ENCODE data around the gene RFX5. TPM values are rescaled to one million over a fixed set of nuclear protein-coding genes. Genes with fewer than 3 reads are reported as not detected.

Gene RFX5
- total RNA-seq (2011; cell fraction: chromatin; rRNA removed; ENCODE audit: low replicate concordance), result 32.5 and 45.8 TPM in 2 replicates
- total RNA-seq (2011; cell fraction: nucleolus; rRNA removed), result 29.5 and 32.4 TPM in 2 replicates
- total RNA-seq (2011; cell fraction: nucleoplasm; rRNA removed), result 32.8 and 34.1 TPM in 2 replicates
- total RNA-seq (2014; rRNA removed) (25.7 and 30.5 TPM in 2 replicates), total RNA-seq (2014; rRNA removed; fragmentation: Illumina TruSeq; extraction: Trizol) (32.2 and 34.6 TPM in 2 replicates), total RNA-seq (2015; rRNA removed; fragmentation: Illumina TruSeq; extraction: Trizol) (29.4 and 30.4 TPM in 2 replicates), total RNA-seq (2021) (32.7 and 36.1 TPM in 2 replicates), polyA plus RNA-seq (2011; rRNA removed) (38.5 and 40.3 TPM in 2 replicates), polyA plus RNA-seq (2014; fragmentation: Illumina TruSeq; extraction: Trizol) (36.2 and 48.2 TPM in 2 replicates), polyA plus RNA-seq (2014; fragmentation: Nextera tagmentation; extraction: Ambion mirVana) (1 to 10 TPM; 3.8 to 4.9 TPM), polyA plus RNA-seq (2014; rRNA removed) (27.9 and 32.3 TPM in 2 replicates), polyA minus RNA-seq (2011; rRNA and poly(A)+ RNA removed) (23.8 and 26.6 TPM in 2 replicates), Bru-seq, nascent RNA (percentile 81 among the genes with signal in this experiment), BruChase-seq, experiment 1, labeled RNA remaining after a 2-hour chase (percentile 63 among the genes with signal in this experiment), BruChase-seq, experiment 2, labeled RNA remaining after a 6-hour chase (percentile 62 among the genes with signal in this experiment)
- polyA plus RNA-seq (2011; cell fraction: cytosol; rRNA removed), result 16.5 and 17.9 TPM in 2 replicates
- 77.0 and 80.0 TPM in 2 replicates for polyA plus RNA-seq (2011; cell fraction: nucleus; rRNA removed)
- polyA plus RNA-seq (2012), result 20.9 and 31.9 TPM in 2 replicates
- polyA minus RNA-seq (2011; cell fraction: cytosol; rRNA and poly(A)+ RNA removed), result 13.5 and 15.0 TPM in 2 replicates
- 17.4 and 27.3 TPM in 2 replicates for polyA minus RNA-seq (2011; cell fraction: nucleus; rRNA and poly(A)+ RNA removed)
- long read RNA-seq, experiment 1, transcript RFX5-215 (11 exons, 2,355 nt), result major isoform, 15 of 99 reads
- long read RNA-seq, experiment 1, partial matches to known transcripts, result 56 of 99 reads
- long read RNA-seq, experiment 1, other reads (novel, unspliced or antisense), result 27 of 99 reads
- long read RNA-seq, experiment 2, partial matches to known transcripts, result 5 of 16 reads
- long read RNA-seq, experiment 2, other reads (novel, unspliced or antisense), result 6 of 16 reads
- long read RNA-seq, experiment 3, partial matches to known transcripts, result 1 of 7 reads
- long read RNA-seq, experiment 3, other reads (novel, unspliced or antisense), result 3 of 7 reads

DNA sequence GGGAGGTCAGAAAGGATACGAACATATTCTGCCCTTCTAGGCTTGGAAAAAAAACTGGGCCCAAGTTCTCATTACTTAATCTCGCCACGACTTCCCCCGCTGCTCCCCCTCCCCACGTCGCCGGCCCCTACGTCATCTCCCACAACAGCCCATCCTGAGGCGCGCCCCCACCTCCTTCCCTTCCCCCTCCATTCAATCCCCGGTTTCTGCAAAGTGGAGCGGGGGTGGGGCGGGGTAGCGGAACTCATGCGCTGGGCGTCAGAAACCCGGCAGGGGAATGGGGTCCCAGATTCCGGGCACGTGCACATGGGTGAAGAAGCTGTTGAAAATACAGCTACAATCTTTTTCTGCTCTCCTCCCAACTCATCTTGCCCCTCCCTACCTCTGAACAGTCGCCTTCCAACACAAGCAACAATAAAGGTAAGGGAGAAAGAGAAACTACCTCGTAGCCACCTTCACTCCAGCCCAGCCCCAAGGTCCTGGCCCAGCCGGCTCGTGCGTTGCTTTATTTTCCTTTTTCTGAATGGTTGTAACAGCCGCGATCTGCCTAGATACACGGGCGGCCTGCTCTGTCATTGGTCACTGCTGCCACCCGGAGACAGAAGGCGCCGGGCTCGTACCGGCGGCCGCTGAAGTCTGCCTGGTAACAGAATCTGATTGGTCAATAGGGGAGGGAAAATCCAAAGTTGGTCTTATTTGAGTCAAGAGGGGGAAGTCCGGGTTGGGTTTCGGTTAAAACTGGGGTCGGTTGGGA, at the start of gene RFX5:
Gene RFX5, minus strand, starts transcription at position 484 of the 754 bp plus-strand sequence. CDS start 932 bp downstream, outside the sequence.
- no TSS peak for BruUV-seq (replicated peaks)
- ATAC-seq, result peak; percentile 99
- POLR2A ChIA-PET, result interaction anchor here (1.1 kb wide), 2 partner anchors 20 to 34 kb away, joined by 3 read pairs; partner anchors contain the start of gene PI4KB
- no peak for TF ChIP-seq TCF7 (IDR thresholded peaks at IDR 0.05; ENCODE audit: borderline replicate concordance)
- TF ChIP-seq ZNF224 (CRISPR knock-in tag; IDR thresholded peaks at IDR 0.05), result no peak
- no peak for TF ChIP-seq TGIF2 (CRISPR knock-in tag; IDR thresholded peaks at IDR 0.05)
- TF ChIP-seq PTTG1 (tag; IDR thresholded peaks at IDR 0.05; ENCODE audit: low read depth), result no peak
- TF ChIP-seq MTF1 (CRISPR knock-in tag; IDR thresholded peaks at IDR 0.05; ENCODE audit: borderline replicate concordance), result no peak
- TF ChIP-seq NRF1 (conservative IDR thresholded peaks at IDR 0.05 in 1 of 2, IDR thresholded peaks at IDR 0.05 in 1 of 2), result peak; percentile 73
- TF ChIP-seq HMGN3 (IDR thresholded peaks at IDR 0.05; ENCODE audit: borderline replicate concordance, extremely low read depth, insufficient read length, low read depth, low read length), result no peak
- peak; percentile 71 for TF ChIP-seq ZFX (CRISPR knock-in tag; IDR thresholded peaks at IDR 0.05)
- TF ChIP-seq, protein P1, sequence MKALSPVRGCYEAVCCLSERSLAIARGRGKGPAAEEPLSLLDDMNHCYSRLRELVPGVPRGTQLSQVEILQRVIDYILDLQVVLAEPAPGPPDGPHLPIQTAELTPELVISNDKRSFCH (CRISPR knock-in tag; IDR thresholded peaks at IDR 0.05), result no peak
- TF ChIP-seq, protein P1 (tag; IDR thresholded peaks at IDR 0.05), result no peak
- TF ChIP-seq TBL1XR1 (IDR thresholded peaks at IDR 0.05; ENCODE audit: low read length in 2 of 2), result no peak
- TF ChIP-seq ZBTB1 (CRISPR knock-in tag; IDR thresholded peaks at IDR 0.05; ENCODE audit: borderline replicate concordance, low read depth), result no peak
- TF ChIP-seq, protein P2, sequence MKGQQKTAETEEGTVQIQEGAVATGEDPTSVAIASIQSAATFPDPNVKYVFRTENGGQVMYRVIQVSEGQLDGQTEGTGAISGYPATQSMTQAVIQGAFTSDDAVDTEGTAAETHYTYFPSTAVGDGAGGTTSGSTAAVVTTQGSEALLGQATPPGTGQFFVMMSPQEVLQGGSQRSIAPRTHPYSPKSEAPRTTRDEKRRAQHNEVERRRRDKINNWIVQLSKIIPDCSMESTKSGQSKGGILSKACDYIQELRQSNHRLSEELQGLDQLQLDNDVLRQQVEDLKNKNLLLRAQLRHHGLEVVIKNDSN (CRISPR knock-in tag; IDR thresholded peaks at IDR 0.05), result peak; percentile 39
- TF ChIP-seq HIVEP1 (CRISPR knock-in tag; IDR thresholded peaks at IDR 0.05), result no peak
- TF ChIP-seq MXI1 (IDR thresholded peaks at IDR 0.05; ENCODE audit: low read depth, low read length), result 0 out of 2 replicates have a peak, but pooled peaks have one; percentile 14
- no peak for TF ChIP-seq ERF (CRISPR knock-in tag; IDR thresholded peaks at IDR 0.05)

More for the DNA sequence above, at the start of gene RFX5:
- Histone ChIP-seq H3K36me3 (ENCODE audit: control insufficient read depth, insufficient read depth, low read length) (peaks cover 33% of the 10 kb centered on the region; the same call in 2 of the 3 replicates), H3K4me3 (peak within 1 kb of the TSS; percentile 54), H3K27me3 (ENCODE audit: control insufficient read depth in 2 of 2, insufficient read depth in 2 of 2, low read length in 2 of 2) (no peaks in the 10 kb centered on the region), H3K4me2 (ENCODE audit: insufficient read depth, low read length) (peak within 1 kb of the TSS; percentile 95), H3K4me1 (replicated peaks in 1 of 2; ENCODE audit: control insufficient read depth in 2 of 2, insufficient read depth in 2 of 2, low read length in 2 of 2) (peaks cover 0 to 13% of the 10 kb centered on the region in 2 experiments; a peak in 3 of 5 replicates), H2AFZ (ENCODE audit: low read depth, low read length) (peak within 1 kb of the TSS; percentile 98), H4K20me1 (replicated peaks; ENCODE audit: control insufficient read depth, insufficient read depth, low read length) (no peaks in the 10 kb centered on the region), H3K9ac (ENCODE audit: insufficient read depth in 1 of 2, low read depth in 2 of 2, low read length in 2 of 2) (peak within 1 kb of the TSS; percentile 81 to 83), H3K9me3 (replicated peaks; ENCODE audit: control insufficient read depth, insufficient read depth, low read depth, low read length) (no peaks in the 10 kb centered on the region), H3K79me2 (ENCODE audit: control insufficient read depth, insufficient read depth, low read length) (peaks cover 10% of the 10 kb centered on the region), H3K27ac (ENCODE audit: extremely low read depth, low read depth, low read length) (peak within 1 kb of the TSS; percentile 95), H3K9me1 (ENCODE audit: control insufficient read depth, insufficient read depth, low read length) (no peaks in the 10 kb centered on the region)
- CTCF ChIA-PET (ENCODE audit: low intra/inter-chr PET ratio), result no interaction called here
- DNase-seq (ENCODE audit: extremely low read depth in 1 of 4, low spot score in 3 of 4), result peak; percentile 96 to 97 (median 97)
- in situ Hi-C loops (cut with MboI) (no loop called here), intact Hi-C loops (cut with micrococcal nuclease) (loop anchor here (1.0 to 10.0 kb wide), 4 partner anchors 25 to 388 kb away; partner anchors contain the start of genes PSMB4, SELENBP1 and ZNF687)
- WGBS (ENCODE audit: insufficient coverage, low coverage, missing lambda C conversion rate), result 0% methylated on average over 31 of the region's 38 CpGs
- peak; percentile 99 for FAIRE-seq

Measured in K562 (cell line).